ENCODE data around the gene SNTG2.

SNTG2 gene

GRCh38 chr2:951224-952006 lies 766 bp downstream of the SNTG2 start:
- no peak for DNase-seq

DNA sequence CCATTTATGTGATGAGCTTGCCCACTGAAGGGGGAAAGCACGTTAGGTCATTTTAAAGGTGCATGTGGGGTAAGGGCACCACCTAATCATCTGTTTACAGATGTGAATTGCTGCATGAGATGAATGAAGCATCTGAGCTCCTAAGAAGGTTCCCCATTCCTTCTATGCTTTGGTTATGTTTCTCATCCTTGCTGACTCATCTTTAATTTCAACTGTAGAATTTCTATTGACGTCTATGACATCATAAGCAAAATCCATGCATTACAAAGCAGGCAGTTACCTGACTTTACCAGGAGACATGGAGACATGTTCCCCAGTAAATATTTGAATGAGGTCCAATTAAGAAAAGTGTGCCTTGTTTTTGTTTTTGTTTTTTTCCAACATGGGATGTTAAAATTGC lies 2.8 kb downstream of the SNTG2 start:
- no peak for DNase-seq

DNA sequence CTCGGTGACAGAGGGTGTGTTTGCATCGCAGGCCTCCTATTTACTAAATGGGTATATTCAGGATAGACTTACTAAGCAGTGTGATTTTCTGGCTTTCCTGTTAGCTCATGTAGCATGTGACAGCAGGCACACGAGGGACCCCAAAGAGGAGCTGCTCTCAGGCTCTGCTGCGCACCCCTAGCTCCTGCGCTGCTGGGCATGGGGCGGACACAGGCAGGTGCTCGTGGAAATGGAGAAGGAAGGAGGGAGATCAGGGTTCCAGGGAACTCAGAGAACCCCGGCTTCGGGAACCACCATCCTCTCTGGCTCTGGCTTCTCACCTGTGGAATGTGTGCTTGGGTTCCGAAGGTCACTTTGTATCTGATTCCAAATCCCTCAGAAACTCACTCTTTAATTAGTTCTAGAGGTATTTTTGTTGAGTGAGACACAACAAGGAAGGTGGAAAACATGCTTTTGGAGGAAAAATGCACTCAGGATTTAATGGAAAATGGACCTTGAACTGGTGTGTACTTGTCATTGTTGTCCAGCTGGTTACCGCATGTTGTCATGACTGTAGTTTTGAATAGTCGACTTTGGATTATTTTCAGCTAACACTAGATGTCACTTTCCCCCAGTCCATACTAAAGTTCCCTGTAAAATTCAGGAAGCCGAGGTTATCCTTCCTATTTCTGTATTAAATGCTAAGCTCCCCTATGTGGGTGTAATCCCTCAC lies 3.5 kb downstream of the SNTG2 start:
- DNase-seq, result no peak

DNA sequence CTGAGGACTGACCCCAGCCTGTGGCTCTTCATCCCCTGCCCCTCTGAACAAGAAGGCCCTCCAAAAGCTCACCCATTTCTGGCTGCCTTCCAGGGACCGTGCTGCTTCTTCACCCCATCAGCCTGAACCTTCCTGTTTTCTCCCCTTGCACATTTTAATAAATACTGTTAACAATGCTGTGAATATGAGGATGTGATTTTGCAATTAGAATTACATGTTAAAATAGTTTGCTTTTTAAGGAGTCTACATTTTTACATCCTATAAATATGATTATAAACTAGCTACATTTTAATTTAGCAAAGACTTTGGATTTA lies 4.0 kb downstream of the SNTG2 start:
- DNase-seq, result no peak

- DNase-seq, result no peak
Measured at GRCh38 chr2:955829-956731, 5.4 kb downstream of the SNTG2 start.

DNA sequence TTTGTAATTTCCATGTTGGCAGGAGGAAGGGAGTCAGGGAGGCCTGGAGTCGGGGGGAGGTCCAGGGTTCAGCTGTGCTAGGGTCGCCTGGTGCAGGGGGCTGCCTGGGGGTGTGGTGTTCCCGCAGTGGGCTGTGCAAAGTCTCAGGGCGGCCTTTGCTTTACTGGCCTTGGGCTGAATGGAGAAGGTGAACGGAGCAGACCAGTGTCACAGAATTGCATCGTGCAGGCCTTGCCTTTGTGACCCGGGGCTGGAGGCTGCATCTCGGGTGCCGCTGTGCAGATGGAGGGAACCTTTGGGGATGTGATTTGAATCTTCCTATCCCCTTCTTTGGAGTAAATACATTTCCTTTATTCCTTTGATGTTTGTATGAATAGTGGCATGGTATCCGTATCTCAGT lies 8.8 kb downstream of the SNTG2 start:
- no peak for DNase-seq

DNA sequence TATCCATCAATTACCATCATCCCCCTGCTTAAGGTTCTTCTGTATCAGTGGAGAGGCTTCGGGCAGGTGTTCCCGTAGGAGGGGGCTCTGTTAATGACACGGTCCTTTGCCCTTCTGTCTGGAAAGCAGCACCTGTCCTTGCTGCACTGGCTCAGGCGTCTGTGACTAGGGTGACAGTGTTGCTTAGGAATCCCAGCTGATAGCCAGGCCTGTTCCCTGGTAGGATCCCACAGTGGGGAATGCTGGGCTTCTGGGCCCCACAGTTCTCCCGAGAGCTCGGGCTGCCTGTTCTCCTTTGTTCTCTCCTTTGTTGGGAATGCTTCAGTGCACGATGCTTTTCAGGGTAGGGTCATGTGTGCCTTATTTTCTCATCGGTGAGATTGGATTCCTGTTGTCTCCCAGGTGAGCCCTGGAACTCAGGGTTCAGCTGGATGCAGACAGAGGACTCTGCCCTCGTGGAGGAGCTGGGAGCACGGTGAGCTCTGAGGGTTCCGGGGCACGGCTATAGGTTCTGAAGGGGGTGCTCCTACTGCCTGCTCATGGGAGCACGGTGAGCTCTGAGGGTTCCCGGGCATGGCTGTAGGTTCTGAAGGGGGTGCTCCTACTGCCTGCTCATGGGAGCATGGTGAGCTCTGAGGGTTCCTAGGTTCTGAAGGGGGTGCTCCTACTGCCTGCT lies 9.6 kb downstream of the SNTG2 start:
- no peak for DNase-seq

DNA sequence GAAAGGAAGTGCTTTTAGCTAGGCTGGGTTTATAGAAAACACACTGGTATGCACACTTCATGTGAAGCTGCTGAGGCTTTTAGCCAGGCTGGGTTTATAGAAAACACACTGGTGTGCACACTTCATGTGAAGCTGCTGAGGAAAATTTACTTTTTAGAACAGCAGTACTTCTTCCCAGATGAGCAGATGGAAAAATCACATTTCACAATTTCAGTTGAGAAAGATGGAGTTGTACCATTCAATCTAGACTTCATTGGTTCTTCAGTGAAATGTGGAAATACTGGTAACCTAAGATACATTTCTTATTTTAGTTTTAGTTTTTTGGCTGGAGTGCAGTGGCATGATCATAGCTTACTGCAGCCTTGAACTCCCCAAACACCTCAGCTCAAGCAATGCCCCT lies 11.1 kb downstream of the SNTG2 start:
- no peak for DNase-seq

DNA sequence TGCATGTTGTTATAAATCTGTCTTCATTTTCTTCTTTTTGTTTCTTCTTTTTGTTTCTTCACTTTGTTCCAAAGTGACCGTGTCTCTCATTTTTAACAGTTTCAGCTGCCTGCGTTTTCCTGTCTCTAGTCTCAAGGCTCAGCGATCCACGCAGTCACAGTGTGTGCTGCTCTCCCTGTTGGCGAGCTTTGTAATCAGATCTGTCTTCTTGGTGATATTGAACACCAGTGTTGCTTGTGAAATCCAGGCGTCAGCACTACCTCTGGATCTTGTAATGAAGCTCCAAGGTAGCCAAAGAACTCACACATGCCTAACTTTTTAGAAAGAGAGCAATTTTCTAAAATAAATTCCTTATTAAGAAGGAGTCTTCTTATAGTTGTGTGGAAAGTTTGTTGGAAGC lies 13.2 kb downstream of the SNTG2 start:
- no peak for DNase-seq

- DNase-seq, result no peak
Measured at GRCh38 chr2:964562-964961, 13.9 kb downstream of the SNTG2 start.

- no peak for DNase-seq
Measured at GRCh38 chr2:965640-966147, 15.0 kb downstream of the SNTG2 start.

DNA sequence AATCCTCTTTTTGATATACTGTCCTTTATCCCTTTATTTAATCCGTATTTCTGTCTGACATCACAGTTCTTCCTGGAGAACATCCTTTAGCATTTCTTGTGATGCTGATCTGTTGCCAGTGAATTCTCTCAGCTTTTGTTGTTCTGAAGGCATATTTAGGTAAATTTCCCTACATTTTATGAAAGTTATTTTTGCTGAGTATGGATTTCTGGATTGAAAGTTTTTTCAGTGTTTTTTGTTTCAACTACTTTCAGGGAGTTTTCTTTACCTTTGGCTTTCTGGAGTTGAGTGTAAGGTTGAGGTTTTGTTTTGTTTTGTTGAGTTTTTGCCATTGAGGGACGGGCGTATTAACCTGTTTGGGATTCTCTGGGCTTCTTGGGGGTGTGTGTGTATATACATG lies 22.5 kb downstream of the SNTG2 start:
- DNase-seq, result no peak

- no peak for DNase-seq
Measured at GRCh38 chr2:974054-974453, 23.4 kb downstream of the SNTG2 start.

GRCh38 chr2:974502-974901 lies 23.9 kb downstream of the SNTG2 start:
- DNase-seq, result no peak

- no peak for DNase-seq
Measured at GRCh38 chr2:975095-975494, 24.4 kb downstream of the SNTG2 start.

DNA sequence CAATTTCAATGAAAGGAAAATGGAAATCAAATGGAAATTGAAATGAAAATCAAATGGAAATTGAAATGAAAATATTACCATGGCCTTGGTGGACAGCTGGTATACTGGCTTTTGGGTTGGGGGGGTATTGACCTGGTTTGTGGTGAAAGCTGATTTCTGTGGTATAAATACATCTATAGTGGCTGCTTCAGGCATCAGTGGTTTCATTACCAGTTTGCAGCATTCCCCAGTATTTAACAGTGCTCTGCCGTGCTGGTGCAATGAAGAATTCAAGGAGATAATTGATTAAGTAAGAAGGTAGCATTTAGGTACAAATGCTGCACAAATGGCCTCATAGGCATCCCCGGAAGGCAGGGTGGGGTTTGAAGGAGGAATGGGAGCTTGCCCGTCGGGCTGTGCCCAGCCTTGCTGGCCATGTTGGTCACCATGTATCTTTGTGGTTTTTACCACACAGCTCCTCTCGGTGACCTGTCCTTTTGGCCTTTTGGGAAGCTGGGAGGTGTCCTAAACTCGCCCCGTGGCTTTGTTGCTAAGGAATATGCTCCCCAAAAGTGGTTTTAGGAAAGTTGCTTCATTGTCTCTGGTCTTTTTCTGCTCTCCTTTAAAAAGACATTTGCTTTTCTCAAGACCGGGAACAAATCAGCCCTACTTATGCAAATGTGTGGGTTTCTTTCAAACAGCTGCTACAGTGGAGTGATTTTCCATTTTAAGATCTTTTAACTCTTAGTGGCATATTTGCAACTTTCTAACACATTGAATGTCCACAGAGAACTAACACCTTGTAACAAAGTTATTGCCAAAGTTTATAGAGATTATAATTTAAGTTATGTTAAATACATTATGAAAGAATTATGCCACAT lies 28.6 kb downstream of the SNTG2 start:
- DNase-seq, result no peak

DNA sequence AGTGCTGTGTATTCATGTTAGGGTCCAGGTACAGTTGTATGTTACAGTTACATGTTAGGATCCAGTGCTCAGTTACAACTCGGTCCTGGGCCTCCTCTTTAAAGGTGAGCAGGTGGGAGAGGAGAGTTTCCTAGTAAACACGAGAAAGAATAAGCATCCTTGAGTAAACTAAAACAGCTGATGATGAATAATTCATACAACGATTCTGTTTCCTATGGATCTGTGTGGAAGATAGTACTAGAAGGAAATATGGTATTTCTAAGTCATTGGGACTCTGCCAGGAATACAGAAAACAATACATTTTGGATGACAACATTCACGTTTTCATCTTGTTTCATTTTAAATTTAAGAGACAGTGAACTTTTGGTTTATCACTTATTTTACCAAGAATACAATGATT lies 29.5 kb downstream of the SNTG2 start:
- no peak for DNase-seq

DNA sequence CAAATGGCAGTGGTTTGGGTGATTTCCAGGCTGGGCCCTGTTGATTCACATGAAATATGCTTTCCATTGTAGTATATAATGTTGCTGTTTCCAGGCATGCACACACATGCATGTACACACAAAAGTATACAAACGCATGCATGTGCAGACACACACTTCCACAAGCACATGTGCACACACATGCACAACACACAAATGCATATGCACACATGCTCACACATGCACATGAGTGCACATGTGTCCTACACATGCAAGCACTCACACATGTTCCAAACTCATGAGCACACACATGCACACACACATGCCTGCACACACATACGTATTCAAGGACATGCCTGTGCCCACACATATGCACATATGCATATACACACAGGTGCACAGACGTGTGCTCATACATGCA lies 30.6 kb downstream of the SNTG2 start:
- no peak for DNase-seq

GRCh38 chr2:981759-982158 lies 31.1 kb downstream of the SNTG2 start:
- no peak for DNase-seq

DNA sequence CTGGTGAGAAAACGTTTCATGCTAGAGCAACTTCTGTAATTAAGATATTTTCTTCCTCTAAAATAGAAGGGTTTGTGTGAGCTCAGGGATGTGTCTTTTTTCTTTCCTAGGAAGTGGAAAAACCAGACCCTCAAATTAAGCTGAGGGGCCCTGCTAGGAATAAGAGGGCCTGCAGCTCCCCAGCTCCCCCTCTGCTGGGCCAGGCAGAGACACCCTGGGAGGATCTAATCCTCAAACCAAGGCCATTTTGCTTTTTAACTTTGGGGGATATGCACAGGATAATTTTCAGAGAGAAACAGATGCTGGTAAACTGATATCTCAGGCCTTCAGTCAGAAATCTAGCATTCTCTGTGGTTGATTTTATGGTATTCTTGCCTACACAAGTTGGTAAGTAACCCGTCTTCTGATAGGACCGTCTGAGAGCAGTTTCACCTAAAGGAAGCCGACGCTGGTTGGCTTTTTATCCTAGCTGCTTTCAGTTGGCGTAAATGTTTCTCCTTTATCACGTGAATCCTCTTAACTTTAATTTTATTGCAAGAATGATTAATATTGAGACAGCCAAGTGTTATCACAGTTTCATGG lies 34.8 kb downstream of the SNTG2 start:
- DNase-seq, result no peak

Data from nucleus accumbens (tissue), 56 donors.